GM12874 (cell line): Measurements from ENCODE around the gene EEF1AKMT4.

ENCODE experiments used
- TF ChIP-seq, protein P1 (sequence below): IDR thresholded peaks from 2 replicates; pipeline ENCODE4 v1.5.1; 2011; ENCODE audit warnings: low read depth, mild to moderate bottlenecking, control low read depth, low read length, moderate library complexity; ENCODE audit not compliant: insufficient read depth

Gene EEF1AKMT4

DNA sequence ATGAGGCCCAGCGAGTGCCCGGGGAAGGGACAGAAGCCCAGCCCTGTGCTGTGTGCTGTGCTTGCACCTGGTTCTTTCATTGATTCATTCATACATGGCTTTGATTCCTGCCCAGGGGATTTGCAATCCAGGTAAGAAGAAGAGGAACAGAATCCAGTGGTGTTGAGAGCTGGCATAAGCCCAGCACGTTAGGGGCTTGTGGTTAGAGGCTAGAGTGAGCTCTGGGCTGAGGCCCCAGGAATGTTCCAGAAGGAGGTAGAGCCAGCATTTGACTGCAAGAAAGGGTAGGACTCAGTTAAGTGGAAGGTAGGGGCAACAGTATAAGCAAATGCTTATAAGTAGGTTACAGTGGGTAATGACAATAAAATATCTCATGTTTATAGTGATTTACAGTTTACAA lies 17.8 kb upstream of the EEF1AKMT4 start:
- TF ChIP-seq, protein P1, sequence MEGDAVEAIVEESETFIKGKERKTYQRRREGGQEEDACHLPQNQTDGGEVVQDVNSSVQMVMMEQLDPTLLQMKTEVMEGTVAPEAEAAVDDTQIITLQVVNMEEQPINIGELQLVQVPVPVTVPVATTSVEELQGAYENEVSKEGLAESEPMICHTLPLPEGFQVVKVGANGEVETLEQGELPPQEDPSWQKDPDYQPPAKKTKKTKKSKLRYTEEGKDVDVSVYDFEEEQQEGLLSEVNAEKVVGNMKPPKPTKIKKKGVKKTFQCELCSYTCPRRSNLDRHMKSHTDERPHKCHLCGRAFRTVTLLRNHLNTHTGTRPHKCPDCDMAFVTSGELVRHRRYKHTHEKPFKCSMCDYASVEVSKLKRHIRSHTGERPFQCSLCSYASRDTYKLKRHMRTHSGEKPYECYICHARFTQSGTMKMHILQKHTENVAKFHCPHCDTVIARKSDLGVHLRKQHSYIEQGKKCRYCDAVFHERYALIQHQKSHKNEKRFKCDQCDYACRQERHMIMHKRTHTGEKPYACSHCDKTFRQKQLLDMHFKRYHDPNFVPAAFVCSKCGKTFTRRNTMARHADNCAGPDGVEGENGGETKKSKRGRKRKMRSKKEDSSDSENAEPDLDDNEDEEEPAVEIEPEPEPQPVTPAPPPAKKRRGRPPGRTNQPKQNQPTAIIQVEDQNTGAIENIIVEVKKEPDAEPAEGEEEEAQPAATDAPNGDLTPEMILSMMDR: no peak

DNA sequence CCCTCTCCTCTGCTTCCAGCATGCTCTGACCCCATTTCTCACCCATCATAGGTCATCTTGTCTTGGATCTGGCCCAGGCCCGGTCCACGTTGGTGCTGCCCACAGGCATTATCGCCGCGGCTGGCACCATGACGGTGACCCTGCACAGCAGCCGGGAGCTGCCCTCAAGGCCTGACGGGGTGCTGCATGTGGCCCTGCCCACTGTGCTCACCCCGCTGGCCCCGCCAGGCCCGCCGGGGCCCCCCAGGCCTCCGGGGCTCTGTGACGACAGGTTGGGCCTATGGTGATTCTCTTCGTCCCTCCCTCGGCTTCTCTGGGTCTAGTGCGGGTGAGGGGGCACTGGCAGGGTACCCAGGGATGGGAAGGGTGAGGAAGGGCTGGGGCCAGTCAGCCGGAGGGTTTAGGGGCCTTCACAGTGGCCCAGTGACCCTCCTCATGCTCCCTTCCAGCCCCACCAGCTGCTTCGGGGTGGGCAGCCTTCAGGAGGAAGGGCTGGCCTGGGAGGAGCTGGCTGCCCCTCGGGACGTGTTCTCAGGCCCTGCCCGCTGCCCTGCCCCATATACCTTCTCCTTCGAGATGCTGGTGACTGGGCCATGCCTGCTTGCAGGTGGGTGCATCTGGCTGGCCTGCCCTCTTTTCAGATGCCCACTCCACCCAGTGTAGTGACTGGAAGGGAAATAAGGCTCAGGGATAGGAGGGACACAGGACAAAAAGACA lies 16.2 kb upstream of the EEF1AKMT4 start:
- TF ChIP-seq, protein P1: no peak

DNA sequence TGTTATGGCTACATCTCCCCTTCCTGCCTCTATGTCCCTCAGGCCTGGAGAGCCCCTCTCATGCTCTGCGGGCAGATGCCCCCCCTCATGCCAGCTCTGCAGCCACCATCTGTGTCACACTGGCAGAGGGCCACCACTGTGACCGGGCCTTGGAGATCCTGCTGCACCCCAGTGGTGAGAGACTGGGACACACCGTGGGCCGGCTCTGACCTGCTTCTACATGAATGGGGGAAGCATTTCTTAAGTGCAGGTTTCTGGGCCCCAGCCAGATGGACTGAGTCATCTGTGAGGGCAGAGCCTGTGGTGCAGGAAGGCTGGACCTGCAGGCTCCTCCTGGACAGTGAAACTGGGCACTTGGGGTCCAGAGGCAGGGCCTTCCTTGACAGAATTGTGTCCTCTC lies 15.2 kb upstream of the EEF1AKMT4 start:
- TF ChIP-seq, protein P1: no peak

DNA sequence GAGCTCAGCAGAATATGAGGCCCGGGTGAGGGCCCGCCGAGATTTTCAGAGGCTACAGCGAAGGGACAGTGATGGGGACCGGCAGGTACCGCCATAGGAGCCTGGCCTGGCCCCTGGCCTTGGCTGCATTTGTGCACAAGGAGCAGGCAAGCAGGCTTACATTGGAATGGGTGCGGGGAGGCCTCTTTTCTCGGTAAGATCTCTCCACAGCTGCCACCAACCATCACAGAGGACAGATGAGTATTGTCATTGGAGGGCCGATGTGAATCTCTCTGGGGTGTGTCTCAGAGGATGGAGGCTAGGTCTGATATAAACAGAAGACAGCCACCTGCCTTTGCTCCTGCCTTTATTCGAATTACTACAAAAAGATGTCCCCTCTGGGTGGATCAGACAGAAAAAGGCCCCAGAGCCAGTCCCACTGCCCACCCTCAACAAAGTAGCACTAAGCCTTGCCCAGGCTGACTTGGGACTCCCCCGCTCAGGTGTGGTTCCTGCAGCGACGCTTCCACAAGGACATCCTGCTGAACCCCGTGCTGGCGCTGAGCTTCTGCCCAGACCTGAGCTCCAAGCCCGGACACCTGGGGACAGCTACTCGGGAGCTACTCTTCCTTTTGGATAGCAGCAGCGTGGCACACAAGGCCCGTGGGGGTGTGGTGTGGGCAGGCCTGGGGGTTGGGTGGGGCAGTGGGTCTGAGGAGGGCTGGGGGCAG lies 14.6 kb upstream of the EEF1AKMT4 start:
- TF ChIP-seq, protein P1: no peak

DNA sequence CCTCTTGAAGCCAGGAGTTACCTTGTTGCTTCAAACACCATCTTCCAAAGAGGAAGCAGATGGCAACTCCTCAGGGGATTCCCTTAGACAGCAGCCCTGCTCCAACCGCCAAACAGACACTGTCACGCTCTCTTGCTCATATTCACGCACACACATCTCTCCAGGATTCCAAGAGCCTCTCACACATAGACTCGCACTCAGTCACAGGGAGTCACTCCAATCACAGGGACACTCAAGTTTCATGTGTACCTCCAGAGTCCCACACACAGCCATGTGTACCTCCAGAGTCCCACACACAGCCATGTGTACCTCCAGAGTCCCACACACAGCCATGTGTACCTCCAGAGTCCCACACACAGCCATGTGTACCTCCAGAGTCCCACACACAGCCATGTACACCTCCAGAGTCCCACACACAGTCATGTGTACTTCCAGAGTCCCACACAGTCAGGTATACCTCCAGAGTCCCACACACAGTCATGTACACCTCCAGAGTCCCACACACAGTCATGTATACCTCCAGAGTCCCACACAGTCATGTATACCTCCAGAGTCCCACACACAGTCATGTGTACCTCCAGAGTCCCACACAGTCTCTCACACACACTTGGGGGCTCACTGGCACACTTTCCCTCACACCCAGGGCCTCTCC lies 14.0 kb upstream of the EEF1AKMT4 start:
- TF ChIP-seq, protein P1: no peak

DNA sequence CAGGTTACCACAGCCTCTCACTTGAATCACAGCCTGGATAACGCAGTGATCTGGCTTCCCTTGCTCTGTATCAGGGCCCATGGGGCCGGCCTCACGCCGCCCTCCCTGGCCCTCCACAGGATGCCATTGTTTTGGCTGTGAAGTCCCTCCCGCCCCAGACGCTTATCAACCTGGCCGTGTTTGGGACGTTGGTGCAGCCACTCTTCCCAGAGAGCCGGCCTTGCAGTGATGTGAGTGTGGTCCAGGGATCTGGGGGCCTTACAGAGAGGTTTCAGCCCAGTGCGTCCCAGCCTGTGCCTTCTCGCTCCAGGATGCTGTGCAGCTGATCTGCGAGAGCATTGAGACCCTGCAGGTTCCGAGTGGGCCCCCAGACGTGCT lies 13.4 kb upstream of the EEF1AKMT4 start:
- TF ChIP-seq, protein P1: no peak

DNA sequence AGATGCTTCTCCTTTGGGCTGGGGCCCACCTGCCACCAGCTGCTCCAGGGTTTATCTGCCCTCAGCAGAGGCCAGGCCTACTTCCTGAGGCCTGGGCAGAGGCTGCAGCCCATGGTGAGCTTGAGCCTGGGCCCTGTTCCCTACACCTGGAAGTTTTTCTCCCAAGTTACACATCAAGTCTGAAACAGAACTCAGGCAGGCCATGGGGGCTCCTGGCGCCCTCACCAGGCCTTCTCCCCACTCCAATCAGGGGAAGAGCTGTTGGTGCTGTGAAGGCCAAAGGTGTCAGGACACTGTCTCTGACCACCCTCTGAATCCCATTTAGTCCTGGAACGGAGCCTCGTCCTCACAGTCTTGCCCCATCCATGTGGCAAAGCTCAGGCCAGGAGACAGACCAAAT lies 12.8 kb upstream of the EEF1AKMT4 start:
- TF ChIP-seq, protein P1: no peak
